ELF-1 (cell line): ENCODE results near the gene BABAM2.
"Not testable (repeated sequence)": the region's sequence is repeated elsewhere in the genome, so short reads cannot be mapped to it uniquely, and the experiment has no call there.

Experiments
- DNase-seq: peaks from one replicate; pipeline ENCODE4 v3.0.0-alpha.2; 2016; ENCODE audit warnings: low read depth, low spot score

Gene BABAM2

GRCh38 chr2:27878825-27879224 is 11.7 kb upstream of the BABAM2 start:
- DNase-seq: no peak

GRCh38 chr2:27881815-27882583 is 8.5 kb upstream of the BABAM2 start:
- DNase-seq: not testable (repeated sequence)

GRCh38 chr2:27882584-27882922 is 8.0 kb upstream of the BABAM2 start:
- DNase-seq: not testable (repeated sequence)

- DNase-seq: no peak
Observed at GRCh38 chr2:27884601-27885000, 5.9 kb upstream of the BABAM2 start.

- DNase-seq: no peak
Observed at GRCh38 chr2:27885234-27885633, 5.3 kb upstream of the BABAM2 start.

GRCh38 chr2:27885661-27886060 is 4.9 kb upstream of the BABAM2 start:
- no peak for DNase-seq

GRCh38 chr2:27886322-27886721 is 4.2 kb upstream of the BABAM2 start:
- no peak for DNase-seq

- DNase-seq: no peak
Observed at GRCh38 chr2:27887111-27887510, 3.4 kb upstream of the BABAM2 start.

DNA sequence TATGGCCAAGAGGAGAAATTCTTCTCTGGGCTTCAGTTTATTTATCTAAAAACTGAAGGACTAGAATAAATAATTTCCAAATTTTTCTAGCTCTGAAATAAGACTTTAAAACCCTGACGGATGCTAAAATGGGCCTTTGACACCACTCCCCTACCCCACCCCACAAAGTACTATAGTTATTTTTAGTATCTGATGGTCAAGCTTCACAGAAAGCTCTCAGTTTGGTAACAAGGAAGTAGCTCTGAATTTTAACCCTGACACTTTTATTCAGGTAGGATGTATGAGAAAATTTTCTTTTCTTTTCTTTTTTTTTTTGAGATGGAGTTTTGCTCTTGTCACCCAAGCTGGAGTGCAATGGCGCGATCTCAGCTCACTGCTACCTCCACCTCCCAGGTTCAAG is 2.7 kb upstream of the BABAM2 start:
- DNase-seq: no peak

DNA sequence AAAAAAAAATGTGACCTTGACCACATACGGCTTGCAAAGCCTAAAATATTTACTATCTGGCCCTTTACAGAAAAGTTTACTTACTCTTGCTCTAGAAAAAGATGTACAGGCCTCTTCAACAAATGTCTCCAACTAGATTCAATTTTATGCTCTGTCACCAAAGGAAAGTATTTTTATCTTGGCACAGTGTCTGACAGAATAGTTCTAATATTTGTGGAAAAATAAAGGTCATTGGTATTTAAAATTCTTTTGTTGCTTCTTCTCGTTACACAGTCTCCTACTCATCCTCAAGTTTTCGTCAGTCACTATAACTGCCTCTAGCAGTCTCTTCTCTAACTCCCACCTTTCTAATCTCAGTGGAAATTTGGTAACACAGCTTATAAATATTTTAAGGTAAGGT is 1.7 kb upstream of the BABAM2 start:
- DNase-seq: no peak

DNA sequence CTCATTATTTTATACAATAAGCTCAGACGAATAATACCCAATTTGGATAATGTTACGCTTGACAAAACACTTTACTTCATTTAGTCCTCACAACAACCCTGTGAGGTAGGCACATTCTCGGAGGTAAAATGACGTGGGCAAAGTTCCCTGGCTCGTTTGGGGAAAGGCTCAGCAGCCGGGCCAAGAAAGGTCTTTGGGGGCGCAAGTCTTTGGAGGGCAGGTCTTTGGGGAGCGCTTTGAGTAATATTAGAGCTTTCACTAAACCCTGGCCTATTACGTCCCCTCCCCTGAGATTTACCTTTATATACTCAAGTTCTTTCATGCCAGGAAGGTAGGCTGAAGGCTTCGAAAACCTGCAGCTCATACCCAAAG is 769 bp upstream of the BABAM2 start:
- no peak for DNase-seq

DNA sequence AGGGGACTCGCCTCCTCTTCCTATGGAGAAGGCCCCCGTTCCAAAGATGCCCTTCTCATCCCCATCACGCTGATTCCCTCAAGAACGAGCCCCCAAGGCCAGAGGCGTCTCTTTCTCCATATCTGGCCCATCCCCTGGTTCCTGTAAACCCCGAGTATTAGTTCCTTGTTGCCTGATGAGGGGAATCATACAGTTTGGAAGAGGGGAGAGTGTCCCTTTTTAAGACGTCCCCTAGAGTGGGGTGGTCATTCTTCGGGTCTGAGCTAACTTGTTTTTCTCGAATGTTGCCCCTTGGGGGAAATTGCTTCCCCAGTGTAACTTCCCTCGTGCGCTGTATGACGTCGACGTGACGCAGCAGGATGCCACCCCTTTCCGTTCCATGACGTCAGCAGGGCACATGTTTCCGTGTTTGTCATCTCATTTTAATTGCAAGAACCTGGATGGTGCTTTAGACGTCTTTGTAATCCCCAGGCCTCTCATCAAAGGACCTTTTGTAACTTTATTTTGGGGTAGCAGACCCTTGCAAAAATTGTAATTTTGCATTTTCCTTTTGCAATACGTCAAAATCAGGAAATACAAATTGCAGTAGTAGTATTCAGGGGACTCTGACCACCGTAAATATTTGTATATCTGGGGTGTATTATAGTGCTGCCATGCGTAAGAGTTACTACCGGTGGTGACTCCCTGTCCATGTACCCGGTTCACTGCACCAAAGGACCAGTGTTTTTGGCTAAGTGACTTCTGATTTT is 569 bp downstream of the BABAM2 start:
- peak; percentile 41 for DNase-seq

- no peak for DNase-seq
Observed at GRCh38 chr2:27891673-27892105, 1.2 kb downstream of the BABAM2 start.

- DNase-seq: no peak
Observed at GRCh38 chr2:27893006-27893405, 2.5 kb downstream of the BABAM2 start.

DNA sequence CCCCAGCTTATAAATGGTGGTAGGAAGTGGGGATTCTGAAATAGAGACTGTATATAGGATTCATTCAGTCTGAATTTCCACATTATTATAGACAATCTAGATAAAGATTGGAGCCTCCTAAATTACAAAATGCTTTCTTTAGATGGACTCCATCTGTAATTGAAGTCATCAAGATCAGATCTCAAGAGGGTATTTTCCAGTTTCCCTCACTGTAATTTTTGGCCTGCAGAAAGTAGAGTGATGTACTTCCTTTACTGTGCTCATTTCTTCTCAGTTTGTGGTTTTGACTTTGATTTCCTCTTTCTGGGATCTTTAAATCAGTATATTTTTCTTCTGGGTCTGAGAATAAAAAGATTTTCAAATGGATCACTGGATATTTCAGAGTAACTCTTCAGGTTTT is 7.2 kb downstream of the BABAM2 start:
- no peak for DNase-seq

GRCh38 chr2:27901234-27901633 is 10.7 kb downstream of the BABAM2 start:
- no peak for DNase-seq

- no peak for DNase-seq
Observed at GRCh38 chr2:27902098-27902497, 11.6 kb downstream of the BABAM2 start.

DNA sequence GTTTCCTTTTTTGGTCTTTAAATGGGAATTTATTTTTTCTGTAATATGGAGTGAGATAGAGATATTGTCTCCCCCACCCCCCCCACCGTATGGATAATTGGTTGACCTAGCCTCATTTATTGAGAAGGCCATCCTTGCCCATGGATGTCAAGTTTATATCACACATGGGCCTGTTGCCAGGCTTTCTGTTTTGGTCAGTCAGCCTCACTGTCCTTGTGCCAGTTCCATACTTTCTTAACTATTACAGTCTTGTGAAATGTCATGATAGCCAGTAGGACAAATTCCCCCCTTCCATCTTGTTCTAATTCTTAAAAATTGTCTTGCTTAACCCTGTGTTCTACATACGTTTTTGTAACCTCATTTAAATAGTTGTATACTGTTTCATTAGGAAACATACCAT is 12.5 kb downstream of the BABAM2 start:
- no peak for DNase-seq

- DNase-seq: no peak
Observed at GRCh38 chr2:27903649-27904404, 13.3 kb downstream of the BABAM2 start.

- DNase-seq: no peak
Observed at GRCh38 chr2:27904405-27904665, 13.8 kb downstream of the BABAM2 start.

DNA sequence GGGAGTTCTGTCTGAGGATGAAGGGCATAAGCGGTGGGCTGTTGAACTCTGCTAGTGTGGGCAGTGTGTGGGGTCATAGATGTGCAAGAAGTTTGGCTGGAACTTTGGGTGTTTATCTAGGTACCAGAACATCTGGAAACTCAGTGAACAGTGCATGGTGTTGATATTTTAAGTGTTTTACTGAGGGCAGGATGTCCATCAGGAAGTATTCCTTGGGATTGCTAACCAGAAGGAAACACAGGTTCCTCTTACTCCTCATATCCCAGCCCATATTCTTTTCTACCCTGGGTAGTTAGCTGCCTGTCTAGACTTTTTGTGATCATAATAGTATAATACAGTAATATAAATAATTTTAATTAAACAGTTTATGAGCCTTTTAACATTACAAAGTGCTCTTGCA is 15.5 kb downstream of the BABAM2 start:
- no peak for DNase-seq

GRCh38 chr2:27907547-27907946 is 17.0 kb downstream of the BABAM2 start:
- DNase-seq: no peak

- DNase-seq: no peak
Observed at GRCh38 chr2:27909901-27910300, 19.4 kb downstream of the BABAM2 start.
